Amniotic stem cell (primary cell): Measurements from ENCODE around the gene RYR3.

Source experiments
- DNase-seq: peaks from one replicate; lab custom pipeline; 2025; lab: John Stamatoyannopoulos, UW

RYR3 gene

GRCh38 chr15:33449810-33450209 lies 139.0 kb downstream of the RYR3 start:
- DNase-seq, result no peak

DNA sequence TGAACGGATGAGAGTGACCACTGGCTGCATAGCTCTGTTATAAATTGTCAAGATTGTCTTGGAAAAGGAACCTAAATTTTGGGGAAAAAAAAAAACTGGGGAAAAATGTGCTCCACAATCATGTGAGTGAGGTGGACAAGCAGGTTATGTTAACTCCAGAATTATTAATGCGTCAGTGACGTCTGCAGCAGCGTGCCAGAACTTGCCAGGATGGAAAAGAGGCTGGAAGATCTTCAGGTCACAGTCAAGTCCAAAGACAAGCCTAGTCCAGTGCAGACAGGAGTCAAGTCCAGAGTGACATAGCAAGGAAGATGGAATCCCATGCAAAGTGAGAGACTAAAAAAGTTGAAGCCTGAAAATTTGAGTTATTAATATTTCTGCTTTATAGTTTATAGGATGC lies 140.6 kb downstream of the RYR3 start:
- DNase-seq, result no peak

DNA sequence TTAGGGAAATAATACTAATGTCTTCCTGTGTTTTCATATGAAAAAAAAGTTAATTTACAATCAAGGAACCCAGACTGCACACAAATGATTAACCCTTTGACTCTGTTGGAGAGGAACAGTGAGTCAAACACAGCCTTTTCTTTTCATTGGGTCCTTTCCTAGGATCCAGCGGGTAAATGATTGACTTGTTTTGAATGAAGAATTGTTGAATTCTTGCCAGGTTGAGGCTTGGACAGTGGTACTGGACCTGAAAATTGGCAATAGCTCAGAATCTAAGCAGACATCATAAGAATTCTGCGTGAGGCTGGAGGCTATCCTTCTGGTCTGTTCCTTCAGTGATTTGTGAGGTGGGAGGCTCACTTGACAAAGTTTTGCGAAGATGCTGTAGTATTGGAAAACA lies 143.0 kb downstream of the RYR3 start:
- DNase-seq, result no peak

- DNase-seq, result no peak
Observed at GRCh38 chr15:33454346-33454745, 143.6 kb downstream of the RYR3 start.

DNA sequence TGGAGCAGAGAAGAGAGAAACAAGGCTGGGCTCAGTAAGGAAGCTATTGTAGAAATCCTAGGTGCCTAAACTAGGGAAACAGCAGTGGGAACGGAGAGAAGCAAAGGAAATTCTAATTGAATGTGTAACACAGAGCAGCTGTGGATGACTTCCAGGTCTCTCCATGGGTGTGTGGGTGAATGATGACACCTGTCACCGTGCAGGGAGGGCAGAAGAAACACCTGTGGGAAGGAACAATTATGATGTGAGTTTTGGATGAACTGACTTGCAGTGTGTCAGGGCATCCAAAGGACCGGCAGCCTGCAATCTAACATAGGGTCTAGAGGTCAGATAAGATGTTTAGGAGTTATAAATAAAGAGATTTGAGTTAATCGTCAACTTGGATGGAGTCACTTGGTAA lies 144.2 kb downstream of the RYR3 start:
- DNase-seq, result no peak

GRCh38 chr15:33458421-33458820 lies 147.7 kb downstream of the RYR3 start:
- no peak for DNase-seq

DNA sequence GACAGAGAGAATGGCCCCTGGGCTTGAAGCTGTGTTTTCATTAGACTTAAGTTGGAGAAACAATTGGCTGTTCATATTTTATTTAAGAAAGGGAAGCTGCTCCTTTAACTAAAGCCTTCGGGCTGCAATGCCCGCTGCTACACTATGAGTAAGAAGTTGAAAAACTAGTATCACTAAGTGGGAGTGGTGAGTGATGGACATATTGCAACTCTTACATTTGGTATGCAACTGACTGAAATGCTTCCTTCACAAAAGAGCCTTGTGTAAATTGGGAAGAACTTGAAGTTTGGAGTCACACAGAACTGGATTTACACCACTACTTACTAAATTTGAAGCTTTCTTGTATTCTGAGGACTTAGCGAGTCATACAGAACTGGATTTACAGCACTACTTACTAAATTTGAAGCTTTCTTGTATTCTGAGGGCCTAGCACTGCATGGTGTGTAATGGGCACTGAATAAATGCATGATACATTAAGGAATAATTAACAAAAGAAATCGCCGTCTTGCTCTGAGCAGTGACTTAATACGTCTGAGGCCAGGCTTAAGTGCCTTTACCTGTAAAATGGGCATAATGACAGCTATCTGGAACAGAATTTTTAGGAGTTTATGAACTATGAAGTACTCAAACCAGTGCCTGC lies 149.5 kb downstream of the RYR3 start:
- DNase-seq, result no peak

- DNase-seq, result no peak
Observed at GRCh38 chr15:33461671-33462070, 150.9 kb downstream of the RYR3 start.

DNA sequence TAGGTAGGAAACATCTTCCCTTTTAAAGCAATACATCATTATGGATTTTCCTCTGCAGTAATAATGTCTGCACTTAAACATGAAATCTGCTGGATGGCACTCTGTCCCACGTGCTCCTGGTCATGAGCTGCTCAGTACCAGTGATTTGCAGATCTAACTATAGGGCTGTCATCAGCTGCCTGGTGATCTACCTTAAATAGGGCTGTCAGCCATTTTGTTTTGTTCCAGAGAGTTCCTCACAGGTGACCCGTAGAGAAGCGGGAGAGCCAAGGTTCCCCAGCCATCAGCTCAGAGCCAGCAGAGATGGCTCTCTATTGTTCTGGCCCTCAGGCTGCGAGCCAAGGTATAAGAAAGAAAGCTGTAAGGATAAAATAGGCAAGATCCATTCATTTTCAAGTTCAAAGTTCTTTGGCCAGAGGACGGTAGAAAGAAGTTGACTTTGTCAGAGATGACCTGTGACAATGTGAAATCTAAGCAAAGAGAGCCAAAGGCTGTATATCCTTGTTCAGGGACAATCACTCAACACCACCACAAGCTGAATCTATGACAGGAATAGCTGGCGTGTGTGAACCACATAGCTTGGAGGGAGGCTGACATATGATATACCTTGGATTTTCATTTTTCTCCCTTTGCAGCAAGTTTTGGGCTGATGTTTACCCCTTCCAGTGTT lies 156.5 kb downstream of the RYR3 start:
- no peak for DNase-seq

DNA sequence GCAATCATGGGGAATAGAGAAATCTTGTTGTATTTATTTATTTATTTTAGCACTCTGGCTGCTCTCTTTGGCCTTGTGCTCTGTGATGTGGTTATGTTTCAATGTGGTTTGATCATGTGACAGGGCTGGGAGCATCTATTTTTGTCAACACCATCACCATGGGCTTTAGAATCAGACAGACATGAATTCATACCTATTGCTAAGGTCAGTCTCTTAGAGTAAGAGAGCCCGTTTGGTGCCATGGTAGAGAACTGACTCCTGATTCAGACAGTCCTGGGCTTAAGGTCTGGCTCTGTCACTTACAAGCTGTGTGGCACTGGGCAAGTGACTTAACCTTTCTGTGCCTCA lies 157.0 kb downstream of the RYR3 start:
- no peak for DNase-seq

- DNase-seq, result no peak
Observed at GRCh38 chr15:33468740-33469139, 158.0 kb downstream of the RYR3 start.

DNA sequence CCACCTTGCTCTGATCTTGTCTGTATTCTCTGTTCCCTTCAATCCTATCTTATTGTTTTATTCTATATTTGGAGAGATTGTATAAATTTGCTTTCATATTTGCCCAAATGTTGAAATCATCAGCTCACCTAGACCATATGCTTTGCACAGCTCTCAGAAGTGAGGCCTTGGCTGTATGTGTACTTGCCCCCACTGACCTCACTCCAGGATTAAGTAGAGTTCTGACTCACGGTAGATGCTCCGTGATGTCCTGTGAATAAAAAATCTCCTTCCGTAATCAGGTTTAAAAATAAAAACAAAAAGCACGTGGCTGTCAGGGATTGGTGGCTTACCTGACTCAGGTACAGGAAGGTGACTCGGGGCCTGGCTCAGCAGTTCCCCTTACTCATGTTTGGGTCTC lies 162.2 kb downstream of the RYR3 start:
- no peak for DNase-seq

- no peak for DNase-seq
Observed at GRCh38 chr15:33473714-33474113, 162.9 kb downstream of the RYR3 start.

DNA sequence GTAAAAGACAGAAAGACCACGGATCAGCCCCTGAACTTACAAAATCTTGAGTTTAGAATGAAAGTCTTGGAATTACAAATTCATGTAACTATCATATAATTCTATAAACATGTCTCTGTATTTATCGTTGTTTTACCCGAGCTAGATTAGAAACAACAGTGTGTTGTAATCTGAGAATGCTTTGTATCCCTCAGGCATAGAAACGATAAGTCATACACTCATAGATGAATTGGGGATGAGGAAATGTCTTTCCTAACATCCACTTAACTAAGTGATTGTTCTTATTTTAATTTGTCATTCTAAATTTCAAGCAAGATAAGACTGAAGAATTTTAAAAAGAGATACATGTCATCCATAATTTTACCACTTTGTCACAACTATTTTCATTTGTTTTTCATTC lies 165.3 kb downstream of the RYR3 start:
- DNase-seq, result no peak

DNA sequence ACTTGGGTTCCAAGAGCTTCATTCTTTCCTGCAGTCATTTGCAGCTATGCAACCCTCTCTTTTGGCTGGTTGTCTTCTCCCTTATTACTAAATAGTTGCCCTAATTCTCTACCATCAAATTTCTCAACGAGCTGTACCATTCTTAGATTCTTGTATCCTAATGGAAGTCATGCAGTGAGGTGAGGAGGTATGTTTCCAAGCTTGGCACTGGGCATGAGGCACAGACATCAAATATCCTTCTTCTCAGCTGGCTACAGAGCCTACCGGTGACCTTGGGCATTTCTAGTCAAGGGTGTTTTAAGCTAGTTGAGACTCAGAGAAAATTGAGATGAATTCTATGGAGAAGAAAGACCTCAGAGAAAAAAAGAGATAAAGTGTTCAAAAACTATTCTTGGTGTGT lies 166.1 kb downstream of the RYR3 start:
- DNase-seq, result no peak

GRCh38 chr15:33489335-33489734 lies 178.6 kb downstream of the RYR3 start:
- no peak for DNase-seq

GRCh38 chr15:33490703-33491102 lies 179.9 kb downstream of the RYR3 start:
- no peak for DNase-seq

DNA sequence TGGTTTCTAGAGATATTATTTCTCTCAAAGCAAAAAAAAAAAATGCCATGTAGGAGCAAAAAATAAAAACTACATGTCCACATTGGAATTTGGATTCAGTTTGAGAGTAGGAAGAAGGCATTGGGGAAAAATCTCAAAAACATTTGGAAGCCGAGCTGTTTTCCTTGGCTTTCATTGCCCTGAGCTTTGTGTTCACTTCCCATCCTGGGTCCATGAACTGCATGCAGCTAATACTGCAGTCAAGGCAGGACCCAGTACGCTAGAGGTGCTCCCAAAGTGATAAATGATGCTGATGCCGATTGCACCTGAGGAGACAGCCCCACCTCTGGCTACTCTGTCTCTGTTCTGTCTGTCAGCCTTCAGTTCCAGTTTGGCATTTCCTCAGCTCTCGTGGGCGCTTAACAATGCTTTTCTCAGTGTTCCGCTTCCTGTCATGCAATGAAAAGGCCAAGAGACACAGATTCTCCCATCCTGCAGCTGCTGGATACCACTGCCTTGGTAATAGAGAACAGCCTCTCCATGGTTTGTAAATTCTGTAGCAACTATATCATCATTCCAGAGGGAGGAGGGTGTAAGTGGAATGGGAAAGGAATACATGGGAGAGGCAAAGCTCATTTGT lies 181.8 kb downstream of the RYR3 start:
- DNase-seq, result no peak

DNA sequence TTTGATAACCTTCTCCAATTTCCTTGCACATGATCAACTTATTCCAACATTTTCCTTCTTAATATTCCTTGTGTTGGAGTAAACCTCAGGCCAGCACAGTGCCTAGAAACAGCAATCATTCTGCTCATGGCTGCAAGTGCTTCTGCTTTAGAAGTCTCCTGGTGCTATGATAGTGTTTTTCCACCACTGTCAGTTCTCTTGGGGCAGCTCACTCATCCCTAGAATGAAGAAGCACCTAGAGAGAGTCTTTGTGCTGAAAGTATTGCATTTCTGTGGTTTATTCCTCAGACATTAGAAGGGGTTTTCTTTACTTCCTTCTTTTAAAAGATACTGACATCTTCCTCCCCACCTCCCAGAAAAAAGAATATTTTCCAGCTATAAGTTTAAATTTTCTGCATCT lies 183.5 kb downstream of the RYR3 start:
- DNase-seq, result no peak

DNA sequence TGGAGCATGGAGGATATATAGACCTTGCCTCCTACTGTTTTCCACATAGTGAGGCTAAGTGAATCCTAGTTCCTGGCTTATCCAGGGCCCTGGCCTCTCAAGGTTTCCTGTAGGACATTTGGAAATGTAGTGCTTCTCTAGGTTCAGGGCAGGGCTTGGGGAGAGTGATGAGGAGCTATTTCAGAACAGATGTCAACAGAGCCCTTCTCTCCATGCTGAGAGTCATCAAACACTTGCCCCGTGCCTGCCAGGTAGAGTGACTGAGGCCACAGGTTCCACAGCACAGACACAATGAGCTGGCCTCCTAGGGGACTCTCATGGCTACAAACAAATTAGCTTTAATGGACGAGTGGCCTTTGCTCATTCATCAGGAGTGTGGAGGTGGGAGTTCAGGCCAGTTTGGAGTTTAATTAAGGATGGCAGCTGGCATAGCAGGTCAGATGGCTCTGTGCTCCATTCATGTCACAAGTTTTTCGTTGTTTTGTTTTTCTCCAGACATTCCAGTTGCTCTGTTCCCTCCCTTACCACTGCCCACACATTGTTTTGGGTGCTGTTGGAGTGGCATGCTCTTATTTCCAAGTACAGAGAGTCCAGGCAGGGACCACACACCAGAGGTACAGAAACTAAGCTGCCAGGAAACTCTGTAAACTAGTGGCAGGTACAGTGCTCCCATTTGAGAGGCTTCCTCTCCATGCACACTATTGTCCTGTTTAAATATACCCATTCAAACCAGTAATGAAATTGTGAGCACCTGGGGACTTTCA lies 189.8 kb downstream of the RYR3 start:
- DNase-seq, result no peak

GRCh38 chr15:33503681-33504080 lies 192.9 kb downstream of the RYR3 start:
- DNase-seq, result no peak

- DNase-seq, result no peak
Observed at GRCh38 chr15:33506781-33507296, 196.1 kb downstream of the RYR3 start.

GRCh38 chr15:33508703-33509102 lies 197.9 kb downstream of the RYR3 start:
- no peak for DNase-seq
